ENCODE measurements around the gene COP1. TPM values are rescaled to one million over a fixed set of nuclear protein-coding genes. Genes with fewer than 3 reads are reported as not detected.

The COP1 gene
- total and polyA plus RNA-seq, 10 donors, result 46.7 to 110 (median 66.0) TPM

GRCh38 chr1:176172215-176172614 is 34.9 kb downstream of the COP1 start:
- H3K27me3 ChIP-seq (replicated peaks in 1 of 7), result no peaks in the 10 kb centered on the region
- 96 to 98% (median 96%) methylated on average over 6 of the region's 6 CpGs for WGBS, 5 donors
- DNase-seq, result no peak
- intact Hi-C loops (cut with DNase I; ENCODE audit: low total_unique reads), result no loop called here
- no peak overlapping the region for H3K27ac ChIP-seq
- TF ChIP-seq POLR2A (IDR thresholded peaks at IDR 0.05), result no peak
- TF ChIP-seq POLR2AphosphoS5 (IDR thresholded peaks at IDR 0.05), result no peak
- no peak for TF ChIP-seq CTCF (IDR thresholded peaks at IDR 0.05 in 8 of 11, conservative IDR thresholded peaks at IDR 0.05 in 3 of 11)
- H3K9me3 ChIP-seq, result no peaks in the 10 kb centered on the region
- peaks cover 0 to 5% (median 0%) of the 10 kb centered on the region in 6 donors for H3K4me1 ChIP-seq
- no peak overlapping the region for H3K4me3 ChIP-seq
- H3K36me3 ChIP-seq, result peaks cover 0 to 83% (median 39%) of the 10 kb centered on the region in 6 donors

GRCh38 chr1:176167210-176167609 is 39.9 kb downstream of the COP1 start:
- Histone ChIP-seq H3K9me3 (no peaks in the 10 kb centered on the region), H3K27ac (no peak overlapping the region), H3K4me1 (no peaks in the 10 kb centered on the region), H3K36me3 (peaks cover 0 to 74% (median 18%) of the 10 kb centered on the region in 6 donors), H3K27me3 (replicated peaks in 1 of 7) (no peaks in the 10 kb centered on the region), H3K4me3 (no peak overlapping the region)
- WGBS, 5 donors, result 93 to 95% (median 94%) methylated on average over 4 of the region's 4 CpGs
- intact Hi-C loops (cut with DNase I; ENCODE audit: low total_unique reads), result no loop called here
- no peak for TF ChIP-seq POLR2A (IDR thresholded peaks at IDR 0.05)
- no peak for TF ChIP-seq POLR2AphosphoS5 (IDR thresholded peaks at IDR 0.05)
- TF ChIP-seq CTCF (IDR thresholded peaks at IDR 0.05 in 8 of 11, conservative IDR thresholded peaks at IDR 0.05 in 3 of 11), result no peak
- no peak for DNase-seq

GRCh38 chr1:176165573-176165972 is 41.5 kb downstream of the COP1 start:
- TF ChIP-seq CTCF (IDR thresholded peaks at IDR 0.05 in 8 of 11, conservative IDR thresholded peaks at IDR 0.05 in 3 of 11) (no peak), POLR2AphosphoS5 (IDR thresholded peaks at IDR 0.05) (no peak), POLR2A (IDR thresholded peaks at IDR 0.05) (no peak)
- intact Hi-C loops (cut with DNase I; ENCODE audit: low total_unique reads), result no loop called here
- 96 to 100% (median 98%) methylated on average over 2 of the region's 2 CpGs for WGBS, 5 donors

GRCh38 chr1:176164014-176164678 is 42.9 kb downstream of the COP1 start:
- DNase-seq, result no peak
- peaks cover 0 to 75% (median 27%) of the 10 kb centered on the region in 6 donors for H3K36me3 ChIP-seq
- intact Hi-C loops (cut with DNase I; ENCODE audit: low total_unique reads), result no loop called here
- peaks cover 0 to 3% (median 0%) of the 10 kb centered on the region in 6 donors for H3K4me1 ChIP-seq
- H3K9me3 ChIP-seq, result peaks cover 0 to 9% (median 6%) of the 10 kb centered on the region in 8 donors
- H3K4me3 ChIP-seq, result no peak overlapping the region
- H3K27me3 ChIP-seq (replicated peaks in 1 of 7), result no peaks in the 10 kb centered on the region
- H3K27ac ChIP-seq, result no peak overlapping the region
- 92 to 95% (median 94%) methylated on average over 2 of the region's 2 CpGs for WGBS, 5 donors
- TF ChIP-seq POLR2AphosphoS5 (IDR thresholded peaks at IDR 0.05) (no peak), CTCF (IDR thresholded peaks at IDR 0.05 in 8 of 11, conservative IDR thresholded peaks at IDR 0.05 in 3 of 11) (no peak), POLR2A (IDR thresholded peaks at IDR 0.05) (no peak)

More at GRCh38 chr1:176165573-176165972, 41.5 kb downstream of the COP1 start:
- no peak for DNase-seq
- Histone ChIP-seq H3K9me3 (no peaks in the 10 kb centered on the region), H3K36me3 (peaks cover 0 to 74% (median 22%) of the 10 kb centered on the region in 6 donors), H3K27ac (no peak overlapping the region), H3K27me3 (replicated peaks in 1 of 7) (no peaks in the 10 kb centered on the region), H3K4me1 (peaks cover 0 to 3% (median 0%) of the 10 kb centered on the region in 6 donors), H3K4me3 (no peak overlapping the region)

Data from spleen (tissue), 11 donors.